Measurements from ENCODE around the gene MYT1. TPM values are rescaled to one million over a fixed set of nuclear protein-coding genes. Genes with fewer than 3 reads are reported as not detected.

Gene MYT1
- total and polyA plus RNA-seq, 2 of the 13 experiments (the other 11 are each of a cell fraction or from before 2014, with no cell fraction given), result 0.58 to 2.5 TPM

DNA sequence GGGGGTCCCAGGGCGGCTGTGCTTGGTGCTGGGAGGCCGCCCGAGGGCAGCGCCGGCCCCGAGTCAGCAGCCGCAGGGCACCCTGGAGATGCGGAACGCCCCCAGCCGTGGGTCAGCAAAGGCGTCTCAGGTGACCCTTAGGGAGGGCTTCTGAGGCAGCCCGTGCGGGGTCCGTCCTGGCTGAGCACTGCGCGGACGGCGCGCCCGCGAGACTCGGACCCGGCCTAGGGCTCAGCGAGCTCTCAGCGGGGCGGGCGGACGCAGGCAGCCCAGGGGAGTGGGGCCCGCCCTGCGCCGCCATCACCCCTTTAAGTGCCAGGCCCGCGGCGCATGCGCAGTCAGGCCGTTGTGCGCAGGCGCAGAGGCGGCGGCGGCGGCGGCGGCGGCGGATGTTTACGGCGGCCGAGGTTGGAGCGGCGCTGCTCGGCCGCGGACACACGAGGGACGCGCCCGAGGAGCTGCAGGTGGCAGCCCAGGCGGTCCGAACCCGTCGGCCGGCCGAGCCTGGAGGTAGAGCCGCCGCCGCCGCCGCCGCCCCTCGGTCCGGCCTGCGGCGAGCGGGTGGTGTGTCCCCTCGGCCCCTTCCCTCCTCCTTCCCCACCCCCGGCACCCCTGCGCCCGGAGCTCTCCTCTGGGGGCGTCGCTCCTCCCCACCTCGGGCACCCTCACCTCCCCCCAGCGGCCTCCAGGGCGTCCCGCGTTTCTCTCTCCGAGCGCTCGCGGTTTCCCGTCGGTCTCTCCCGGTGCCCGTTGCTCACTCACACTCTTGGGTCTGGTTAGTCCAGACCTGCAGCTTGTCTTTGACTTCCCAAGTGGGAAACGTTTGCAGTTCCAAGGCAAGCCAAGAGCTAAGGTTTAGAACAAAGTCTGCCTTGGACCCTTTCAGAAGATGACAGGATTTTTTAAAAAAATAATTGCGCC lies 91.4 kb downstream of the MYT1 start, which contains the start of gene PCMTD2 (continued):
- TF ChIP-seq ZNF367 (CRISPR knock-in tag; IDR thresholded peaks at IDR 0.05; ENCODE audit: borderline replicate concordance), result no peak
- TF ChIP-seq ETV5 (CRISPR knock-in tag; IDR thresholded peaks at IDR 0.05; ENCODE audit: borderline replicate concordance), result peak; percentile 59
- TF ChIP-seq, protein P1, sequence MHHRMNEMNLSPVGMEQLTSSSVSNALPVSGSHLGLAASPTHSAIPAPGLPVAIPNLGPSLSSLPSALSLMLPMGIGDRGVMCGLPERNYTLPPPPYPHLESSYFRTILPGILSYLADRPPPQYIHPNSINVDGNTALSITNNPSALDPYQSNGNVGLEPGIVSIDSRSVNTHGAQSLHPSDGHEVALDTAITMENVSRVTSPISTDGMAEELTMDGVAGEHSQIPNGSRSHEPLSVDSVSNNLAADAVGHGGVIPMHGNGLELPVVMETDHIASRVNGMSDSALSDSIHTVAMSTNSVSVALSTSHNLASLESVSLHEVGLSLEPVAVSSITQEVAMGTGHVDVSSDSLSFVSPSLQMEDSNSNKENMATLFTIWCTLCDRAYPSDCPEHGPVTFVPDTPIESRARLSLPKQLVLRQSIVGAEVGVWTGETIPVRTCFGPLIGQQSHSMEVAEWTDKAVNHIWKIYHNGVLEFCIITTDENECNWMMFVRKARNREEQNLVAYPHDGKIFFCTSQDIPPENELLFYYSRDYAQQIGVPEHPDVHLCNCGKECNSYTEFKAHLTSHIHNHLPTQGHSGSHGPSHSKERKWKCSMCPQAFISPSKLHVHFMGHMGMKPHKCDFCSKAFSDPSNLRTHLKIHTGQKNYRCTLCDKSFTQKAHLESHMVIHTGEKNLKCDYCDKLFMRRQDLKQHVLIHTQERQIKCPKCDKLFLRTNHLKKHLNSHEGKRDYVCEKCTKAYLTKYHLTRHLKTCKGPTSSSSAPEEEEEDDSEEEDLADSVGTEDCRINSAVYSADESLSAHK (CRISPR knock-in tag; IDR thresholded peaks at IDR 0.05; ENCODE audit: borderline replicate concordance), result no peak
- TF ChIP-seq, protein P2, sequence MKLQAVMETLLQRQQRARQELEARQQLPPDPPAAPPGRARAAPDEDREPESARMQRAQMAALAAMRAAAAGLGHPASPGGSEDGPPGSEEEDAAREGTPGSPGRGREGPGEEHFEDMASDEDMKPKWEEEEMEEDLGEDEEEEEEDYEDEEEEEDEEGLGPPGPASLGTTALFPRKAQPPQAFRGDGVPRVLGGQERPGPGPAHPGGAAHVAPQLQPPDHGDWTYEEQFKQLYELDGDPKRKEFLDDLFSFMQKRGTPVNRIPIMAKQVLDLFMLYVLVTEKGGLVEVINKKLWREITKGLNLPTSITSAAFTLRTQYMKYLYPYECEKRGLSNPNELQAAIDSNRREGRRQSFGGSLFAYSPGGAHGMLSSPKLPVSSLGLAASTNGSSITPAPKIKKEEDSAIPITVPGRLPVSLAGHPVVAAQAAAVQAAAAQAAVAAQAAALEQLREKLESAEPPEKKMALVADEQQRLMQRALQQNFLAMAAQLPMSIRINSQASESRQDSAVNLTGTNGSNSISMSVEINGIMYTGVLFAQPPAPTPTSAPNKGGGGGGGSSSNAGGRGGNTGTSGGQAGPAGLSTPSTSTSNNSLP (IDR thresholded peaks at IDR 0.05; ENCODE audit: low read depth, low read length), result no peak
- peak; percentile 85 for TF ChIP-seq POLR2AphosphoS5 (IDR thresholded peaks at IDR 0.05; ENCODE audit: low read depth, low read length)
- TF ChIP-seq REXO4 (CRISPR knock-in tag; IDR thresholded peaks at IDR 0.05; ENCODE audit: borderline replicate concordance), result peak; percentile 66; the same call in 1 of the 2 replicates
- no peak for TF ChIP-seq ZSCAN22 (CRISPR knock-in tag; IDR thresholded peaks at IDR 0.05)
- TF ChIP-seq, protein P3, sequence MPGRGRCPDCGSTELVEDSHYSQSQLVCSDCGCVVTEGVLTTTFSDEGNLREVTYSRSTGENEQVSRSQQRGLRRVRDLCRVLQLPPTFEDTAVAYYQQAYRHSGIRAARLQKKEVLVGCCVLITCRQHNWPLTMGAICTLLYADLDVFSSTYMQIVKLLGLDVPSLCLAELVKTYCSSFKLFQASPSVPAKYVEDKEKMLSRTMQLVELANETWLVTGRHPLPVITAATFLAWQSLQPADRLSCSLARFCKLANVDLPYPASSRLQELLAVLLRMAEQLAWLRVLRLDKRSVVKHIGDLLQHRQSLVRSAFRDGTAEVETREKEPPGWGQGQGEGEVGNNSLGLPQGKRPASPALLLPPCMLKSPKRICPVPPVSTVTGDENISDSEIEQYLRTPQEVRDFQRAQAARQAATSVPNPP (CRISPR knock-in tag; IDR thresholded peaks at IDR 0.05), result 0 out of 2 replicates have a peak, but pooled peaks have one; percentile 65
- peak; percentile 55 for TF ChIP-seq CBX1 (IDR thresholded peaks at IDR 0.05; ENCODE audit: low read depth)
- peak; percentile 78; the same call in 1 of the 2 replicates for TF ChIP-seq ZNF720 (CRISPR knock-in tag; IDR thresholded peaks at IDR 0.05)
- TF ChIP-seq ZNF737 (CRISPR knock-in tag; IDR thresholded peaks at IDR 0.05; ENCODE audit: borderline replicate concordance), result no peak
- TF ChIP-seq POLR2A (IDR thresholded peaks at IDR 0.05; ENCODE audit: insufficient read depth in 1 of 2, low read depth in 2 of 2, low read length in 2 of 2), result peak; percentile 75 to 99; a peak in 3 of 4 replicates
- TF ChIP-seq KLF9 (CRISPR knock-in tag; IDR thresholded peaks at IDR 0.05; ENCODE audit: low read depth), result peak; percentile 40; the same call in 1 of the 2 replicates
- TF ChIP-seq NKX3-1 (CRISPR knock-in tag; IDR thresholded peaks at IDR 0.05), result peak; percentile 51; the same call in 1 of the 2 replicates
- 0 out of 2 replicates have a peak, but pooled peaks have one; percentile 81 for TF ChIP-seq ZNF484 (CRISPR knock-in tag; IDR thresholded peaks at IDR 0.05; ENCODE audit: borderline replicate concordance, low read depth)
- peak; percentile 99 for TF ChIP-seq ZNF552 (CRISPR knock-in tag; IDR thresholded peaks at IDR 0.05; ENCODE audit: borderline replicate concordance)
- no peak for TF ChIP-seq HNRNPH1 (optimal IDR thresholded peaks at IDR 0.05; ENCODE audit: low read depth, low read length)
- TF ChIP-seq, protein P4, sequence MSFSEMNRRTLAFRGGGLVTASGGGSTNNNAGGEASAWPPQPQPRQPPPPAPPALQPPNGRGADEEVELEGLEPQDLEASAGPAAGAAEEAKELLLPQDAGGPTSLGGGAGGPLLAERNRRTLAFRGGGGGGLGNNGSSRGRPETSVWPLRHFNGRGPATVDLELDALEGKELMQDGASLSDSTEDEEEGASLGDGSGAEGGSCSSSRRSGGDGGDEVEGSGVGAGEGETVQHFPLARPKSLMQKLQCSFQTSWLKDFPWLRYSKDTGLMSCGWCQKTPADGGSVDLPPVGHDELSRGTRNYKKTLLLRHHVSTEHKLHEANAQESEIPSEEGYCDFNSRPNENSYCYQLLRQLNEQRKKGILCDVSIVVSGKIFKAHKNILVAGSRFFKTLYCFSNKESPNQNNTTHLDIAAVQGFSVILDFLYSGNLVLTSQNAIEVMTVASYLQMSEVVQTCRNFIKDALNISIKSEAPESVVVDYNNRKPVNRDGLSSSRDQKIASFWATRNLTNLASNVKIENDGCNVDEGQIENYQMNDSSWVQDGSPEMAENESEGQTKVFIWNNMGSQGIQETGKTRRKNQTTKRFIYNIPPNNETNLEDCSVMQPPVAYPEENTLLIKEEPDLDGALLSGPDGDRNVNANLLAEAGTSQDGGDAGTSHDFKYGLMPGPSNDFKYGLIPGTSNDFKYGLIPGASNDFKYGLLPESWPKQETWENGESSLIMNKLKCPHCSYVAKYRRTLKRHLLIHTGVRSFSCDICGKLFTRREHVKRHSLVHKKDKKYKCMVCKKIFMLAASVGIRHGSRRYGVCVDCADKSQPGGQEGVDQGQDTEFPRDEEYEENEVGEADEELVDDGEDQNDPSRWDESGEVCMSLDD (CRISPR knock-in tag; IDR thresholded peaks at IDR 0.05; ENCODE audit: borderline replicate concordance), result no peak; the same call in 1 of the 2 replicates
- TF ChIP-seq, protein P5, sequence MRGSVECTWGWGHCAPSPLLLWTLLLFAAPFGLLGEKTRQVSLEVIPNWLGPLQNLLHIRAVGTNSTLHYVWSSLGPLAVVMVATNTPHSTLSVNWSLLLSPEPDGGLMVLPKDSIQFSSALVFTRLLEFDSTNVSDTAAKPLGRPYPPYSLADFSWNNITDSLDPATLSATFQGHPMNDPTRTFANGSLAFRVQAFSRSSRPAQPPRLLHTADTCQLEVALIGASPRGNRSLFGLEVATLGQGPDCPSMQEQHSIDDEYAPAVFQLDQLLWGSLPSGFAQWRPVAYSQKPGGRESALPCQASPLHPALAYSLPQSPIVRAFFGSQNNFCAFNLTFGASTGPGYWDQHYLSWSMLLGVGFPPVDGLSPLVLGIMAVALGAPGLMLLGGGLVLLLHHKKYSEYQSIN (CRISPR knock-in tag; IDR thresholded peaks at IDR 0.05; ENCODE audit: borderline replicate concordance), result no peak

Data from HepG2 (cell line).